BLaER1 (cell line): ENCODE measurements around the gene ICA1L.

Source experiments
- H3K27ac ChIP-seq: shearing (Covaris generic); formaldehyde crosslinking; 2 replicates; pipeline ENCODE4 v1.8.1; 2022
- H3K27me3 ChIP-seq: shearing (Covaris generic); formaldehyde crosslinking; 2 replicates; pipeline ENCODE4 v1.8.1; 2022
- H3K36me3 ChIP-seq: shearing (Covaris generic); formaldehyde crosslinking; 2 replicates; pipeline ENCODE4 v1.8.1; 2022
- H3K4me1 ChIP-seq: shearing (Covaris generic); formaldehyde crosslinking; 2 replicates; pipeline ENCODE4 v1.8.1; 2022
- H3K4me2 ChIP-seq: shearing (Covaris generic); formaldehyde crosslinking; 2 replicates; pipeline ENCODE4 v1.8.1; 2022
- H3K4me3 ChIP-seq: shearing (Covaris generic); formaldehyde crosslinking; 2 replicates; pipeline ENCODE4 v1.8.1; 2022
- H3K9ac ChIP-seq: shearing (Covaris generic); formaldehyde crosslinking; 2 replicates; pipeline ENCODE4 v1.8.1; 2022
- H3K9me3 ChIP-seq: shearing (Covaris generic); formaldehyde crosslinking; 2 replicates; pipeline ENCODE4 v1.8.1; 2022
- H4K20me1 ChIP-seq: shearing (Covaris generic); formaldehyde crosslinking; 2 replicates; pipeline ENCODE4 v1.8.1; 2022
- Cebpa-rat ChIP-seq: shearing (Covaris generic); IDR thresholded peaks from 2 replicates; pipeline ENCODE4 v1.8.1; 2022

The ICA1L gene

GRCh38 chr2:202754936-202755335 lies 116.6 kb downstream of the ICA1L start:
- H4K20me1 ChIP-seq = no peaks in the 10 kb centered on the region
- H3K9me3 ChIP-seq = peaks cover 6% of the 10 kb centered on the region; the same call in 1 of the 2 replicates
- H3K27ac ChIP-seq = no peak overlapping the region
- H3K36me3 ChIP-seq = peaks cover 39% of the 10 kb centered on the region
- no peaks in the 10 kb centered on the region for H3K27me3 ChIP-seq
- no peak overlapping the region for H3K9ac ChIP-seq
- TF ChIP-seq Cebpa-rat = no peak
- H3K4me3 ChIP-seq = no peak overlapping the region
- no peak overlapping the region for H3K4me2 ChIP-seq
- H3K4me1 ChIP-seq = no peaks in the 10 kb centered on the region

- Histone ChIP-seq H3K4me1 (no peaks in the 10 kb centered on the region), H4K20me1 (no peaks in the 10 kb centered on the region), H3K4me3 (no peak overlapping the region), H3K9me3 (peaks cover 6% of the 10 kb centered on the region; the same call in 1 of the 2 replicates), H3K27me3 (no peaks in the 10 kb centered on the region), H3K27ac (no peak overlapping the region), H3K4me2 (no peak overlapping the region), H3K9ac (no peak overlapping the region), H3K36me3 (peaks cover 16% of the 10 kb centered on the region)
- TF ChIP-seq Cebpa-rat = no peak
Observed at GRCh38 chr2:202752071-202752470, 119.5 kb downstream of the ICA1L start.

- H3K9me3 ChIP-seq = peaks cover 6% of the 10 kb centered on the region; the same call in 1 of the 2 replicates
- H4K20me1 ChIP-seq = no peaks in the 10 kb centered on the region
- H3K36me3 ChIP-seq = 0 out of 2 replicates have a peak, but pooled peaks cover 4% of the 10 kb centered on the region
- no peak overlapping the region for H3K4me3 ChIP-seq
- H3K27me3 ChIP-seq = no peaks in the 10 kb centered on the region
- H3K4me1 ChIP-seq = no peaks in the 10 kb centered on the region
- H3K27ac ChIP-seq = no peak overlapping the region
- no peak for TF ChIP-seq Cebpa-rat
- no peak overlapping the region for H3K9ac ChIP-seq
- H3K4me2 ChIP-seq = no peak overlapping the region
Observed at GRCh38 chr2:202750763-202751427, 120.7 kb downstream of the ICA1L start.

- H3K4me3 ChIP-seq = no peak overlapping the region
- no peak for TF ChIP-seq Cebpa-rat
- no peaks in the 10 kb centered on the region for H4K20me1 ChIP-seq
- H3K36me3 ChIP-seq = peaks cover 14% of the 10 kb centered on the region
- no peaks in the 10 kb centered on the region for H3K4me1 ChIP-seq
- peaks cover 20% of the 10 kb centered on the region for H3K9me3 ChIP-seq
- no peaks in the 10 kb centered on the region for H3K27me3 ChIP-seq
- H3K4me2 ChIP-seq = no peak overlapping the region
- H3K27ac ChIP-seq = no peak overlapping the region
- no peak overlapping the region for H3K9ac ChIP-seq
Observed at GRCh38 chr2:202749477-202749876, 122.1 kb downstream of the ICA1L start.

- H3K27me3 ChIP-seq = no peaks in the 10 kb centered on the region
- H3K4me3 ChIP-seq = no peak overlapping the region
- no peak overlapping the region for H3K9ac ChIP-seq
- no peak overlapping the region for H3K27ac ChIP-seq
- H3K36me3 ChIP-seq = peaks cover 46% of the 10 kb centered on the region
- H3K9me3 ChIP-seq = peaks cover 48% of the 10 kb centered on the region
- no peak for TF ChIP-seq Cebpa-rat
- H3K4me1 ChIP-seq = no peaks in the 10 kb centered on the region
- no peak overlapping the region for H3K4me2 ChIP-seq
- H4K20me1 ChIP-seq = no peaks in the 10 kb centered on the region
Observed at GRCh38 chr2:202743613-202744012, 128.0 kb downstream of the ICA1L start.

- no peak for TF ChIP-seq Cebpa-rat
- Histone ChIP-seq H3K36me3 (peaks cover 47% of the 10 kb centered on the region), H3K9me3 (peaks cover 35% of the 10 kb centered on the region), H3K9ac (no peak overlapping the region), H3K4me1 (no peaks in the 10 kb centered on the region), H3K4me2 (no peak overlapping the region), H3K4me3 (no peak overlapping the region), H3K27ac (no peak overlapping the region), H4K20me1 (no peaks in the 10 kb centered on the region), H3K27me3 (no peaks in the 10 kb centered on the region)
Observed at GRCh38 chr2:202736826-202737225, 134.7 kb downstream of the ICA1L start.

- peaks cover 41% of the 10 kb centered on the region for H3K36me3 ChIP-seq
- H3K9ac ChIP-seq = no peak overlapping the region
- peaks cover 11% of the 10 kb centered on the region; the same call in 1 of the 2 replicates for H3K9me3 ChIP-seq
- H3K4me2 ChIP-seq = no peak overlapping the region
- no peaks in the 10 kb centered on the region for H4K20me1 ChIP-seq
- H3K4me3 ChIP-seq = no peak overlapping the region
- H3K4me1 ChIP-seq = no peaks in the 10 kb centered on the region
- no peaks in the 10 kb centered on the region for H3K27me3 ChIP-seq
- TF ChIP-seq Cebpa-rat = no peak
- H3K27ac ChIP-seq = no peak overlapping the region
Observed at GRCh38 chr2:202726070-202726469, 145.5 kb downstream of the ICA1L start.

GRCh38 chr2:202723746-202724145 lies 147.8 kb downstream of the ICA1L start:
- no peak overlapping the region for H3K4me2 ChIP-seq
- no peak overlapping the region for H3K9ac ChIP-seq
- TF ChIP-seq Cebpa-rat = no peak
- no peaks in the 10 kb centered on the region for H3K4me1 ChIP-seq
- H3K4me3 ChIP-seq = no peak overlapping the region
- H4K20me1 ChIP-seq = no peaks in the 10 kb centered on the region
- no peaks in the 10 kb centered on the region for H3K27me3 ChIP-seq
- H3K36me3 ChIP-seq = peaks cover 23% of the 10 kb centered on the region
- H3K27ac ChIP-seq = no peak overlapping the region
- peaks cover under 1% of the 10 kb centered on the region; the same call in 1 of the 2 replicates for H3K9me3 ChIP-seq
